Measurements from ENCODE around the gene GABBR1. TPM values are rescaled to one million over a fixed set of nuclear protein-coding genes. Genes with fewer than 3 reads are reported as not detected.

The GABBR1 gene
- total RNA-seq, 2 experiments from 2014 or later: 9.6 to 11.3 TPM

- POLR2A ChIA-PET: no interaction called here
Measured at GRCh38 chr6:29517245-29517644, 115.7 kb downstream of the GABBR1 start.

DNA sequence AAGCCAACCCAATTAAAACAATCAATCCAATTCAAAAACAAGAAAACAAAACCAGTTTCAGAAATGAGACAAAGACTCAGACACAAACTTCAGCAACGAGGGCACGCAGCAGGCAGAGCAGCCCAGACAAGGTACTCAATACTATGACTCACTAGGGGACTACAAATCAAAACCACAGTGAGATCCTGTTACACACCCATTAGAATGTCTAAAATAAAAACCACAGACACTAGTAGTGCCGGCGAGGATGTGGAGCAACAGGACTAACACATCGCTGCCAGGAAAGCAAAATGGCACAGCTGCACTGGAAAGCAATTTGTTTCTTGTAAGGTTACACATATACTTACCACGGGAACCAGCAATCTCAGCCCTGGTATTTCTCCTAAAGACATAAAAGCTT lies 116.9 kb downstream of the GABBR1 start:
- ChIA-PET POLR2A (no interaction called here), CTCF (no interaction called here)

More at GRCh38 chr6:29517245-29517644, 115.7 kb downstream of the GABBR1 start:
- CTCF ChIA-PET: no interaction called here

DNA sequence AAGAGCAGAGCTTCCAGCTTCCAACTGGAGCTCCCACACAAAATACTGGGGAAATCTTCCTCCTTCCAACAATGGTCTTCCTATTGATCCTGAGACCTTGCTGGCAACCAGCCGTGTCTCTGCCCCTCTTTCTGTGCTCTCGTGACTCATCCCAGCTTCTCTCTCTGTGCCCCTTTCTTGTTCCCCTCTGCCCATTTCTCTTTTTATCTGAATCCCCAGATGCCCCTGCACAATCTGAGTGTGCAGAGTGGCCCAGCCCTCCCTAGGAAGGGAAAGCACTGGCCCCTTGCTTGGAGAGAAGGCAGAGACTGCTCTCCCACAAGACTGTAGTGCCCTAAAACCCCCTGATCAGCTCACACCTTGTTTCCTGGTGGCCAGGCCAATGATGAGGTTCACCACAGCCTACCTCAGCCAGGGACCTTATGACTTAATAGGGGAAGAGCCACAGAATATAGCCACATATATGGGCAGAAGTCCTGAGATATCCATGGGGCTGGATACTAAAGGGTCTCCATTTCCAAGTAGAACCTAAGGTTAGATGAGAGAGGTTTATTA lies 122.2 kb downstream of the GABBR1 start:
- ChIA-PET POLR2A (no interaction called here), CTCF (interaction anchor here (0.6 kb wide), 1 partner anchor 350 kb away, joined by 3 read pairs; no protein-coding TSS in a partner anchor)

- POLR2A ChIA-PET: no interaction called here
- CTCF ChIA-PET: interaction anchor here (0.6 kb wide), 1 partner anchor 351 kb away, joined by 3 read pairs; no protein-coding TSS in a partner anchor
Measured at GRCh38 chr6:29510202-29510601, 122.8 kb downstream of the GABBR1 start.

Other genes with a start within 250 kb of the GABBR1 start
- gene OR12D2, start 237.6 kb downstream of the GABBR1 start, total RNA-seq: not detected
- not detected for gene OR12D1, start 218.3 kb downstream of the GABBR1 start, total RNA-seq
- not detected for gene OR10C1, start 193.9 kb downstream of the GABBR1 start, total RNA-seq
- not detected for gene OR11A1, start 176.1 kb downstream of the GABBR1 start, total RNA-seq
- not detected for gene OR2H1, start 176.0 kb downstream of the GABBR1 start, total RNA-seq
- not detected for gene MAS1L, start 145.2 kb downstream of the GABBR1 start, total RNA-seq
- gene UBD, start 73.5 kb downstream of the GABBR1 start, total RNA-seq: 1 to 10 TPM in 1 of 2 experiments, under 1 TPM in 1; 0.84 to 1.8 TPM
- not detected for gene OR2H2, start 48.1 kb downstream of the GABBR1 start, total RNA-seq
- not detected for gene MOG, start 23.9 kb upstream of the GABBR1 start, total RNA-seq
- gene ZFP57, start 48.0 kb upstream of the GABBR1 start, total RNA-seq: 10 to 100 TPM; 10.8 to 10.9 TPM
- 100 to 1,000 TPM; 135 to 136 TPM for gene HLA-F, start 90.3 kb upstream of the GABBR1 start, total RNA-seq
- gene HLA-G, start 194.6 kb upstream of the GABBR1 start, total RNA-seq: under 1 TPM; 0.32 to 0.59 TPM

Measured in activated CD8-positive, alpha-beta memory T cell treated with anti-CD3 and anti-CD28 coated beads for 36 hours (primary cell).